Trophoblast cell (in vitro differentiated cells and primary cell): ENCODE results near the gene ATAT1.
A peak's percentile ranks its signal among the peaks of the same experiment; 100 is the strongest.

Source experiments
- DNase-seq, 2 donors: peaks; one replicate each; pipeline ENCODE4 v3.0.0-alpha.2; 2016
- H2AFZ ChIP-seq: 2 replicates; pipeline ENCODE4 v1.6.1; 2013; ENCODE audit warnings: low read length, moderate library complexity, mild to moderate bottlenecking; ENCODE audit not compliant: insufficient read depth, poor library complexity
- H2AK5ac ChIP-seq: 2 replicates; pipeline ENCODE4 v1.6.1; 2013; ENCODE audit warnings: mild to moderate bottlenecking, low read length
- H2BK120ac ChIP-seq: 2 replicates; pipeline ENCODE4 v1.6.1; 2013; ENCODE audit warnings: low read length, mild to moderate bottlenecking, moderate library complexity; ENCODE audit not compliant: insufficient read depth, poor library complexity
- H2BK12ac ChIP-seq: 2 replicates; pipeline ENCODE4 v1.6.1; 2013; ENCODE audit warnings: mild to moderate bottlenecking, low read length, moderate library complexity
- H2BK5ac ChIP-seq: 2 replicates; pipeline ENCODE4 v1.6.1; 2013; ENCODE audit warnings: low read length, low read depth, moderate library complexity, mild to moderate bottlenecking; ENCODE audit not compliant: poor library complexity
- H3K14ac ChIP-seq: 2 replicates; pipeline ENCODE4 v1.6.1; 2013; ENCODE audit warnings: mild to moderate bottlenecking, low read length
- H3K18ac ChIP-seq: 2 replicates; pipeline ENCODE4 v1.6.1; 2013; ENCODE audit warnings: mild to moderate bottlenecking, low read length
- H3K23ac ChIP-seq: 2 replicates; pipeline ENCODE4 v1.6.1; 2013; ENCODE audit warnings: low read length
- H3K27ac ChIP-seq: 2 replicates; pipeline ENCODE4 v1.5.1; 2013; ENCODE audit warnings: low read depth, mild to moderate bottlenecking, inconsistent platforms, low read length, moderate library complexity
- H3K27me3 ChIP-seq: 2 replicates; pipeline ENCODE4 v1.6.1; 2013; ENCODE audit warnings: inconsistent platforms, mild to moderate bottlenecking, low read length, moderate library complexity; ENCODE audit not compliant: insufficient read depth
- H3K36me3 ChIP-seq, 2 experiments: 1 replicate in 1 of 2; 2 replicates in 1 of 2; pipeline ENCODE4 v1.6.1; 2013; ENCODE audit warnings: low read length in 2 of 2, mild to moderate bottlenecking in 2 of 2, moderate library complexity in 1 of 2; ENCODE audit not compliant: insufficient read depth in 2 of 2, control insufficient read depth in 1 of 2
- H3K4ac ChIP-seq: 2 replicates; pipeline ENCODE4 v1.6.1; 2013; ENCODE audit warnings: low read depth, mild to moderate bottlenecking, low read length, moderate library complexity
- H3K4me1 ChIP-seq, 2 experiments: 1 replicate in 1 of 2; 2 replicates in 1 of 2; pipeline ENCODE4 v1.6.1; 2013; ENCODE audit warnings: low read length in 2 of 2, mild to moderate bottlenecking in 2 of 2, moderate library complexity in 1 of 2; ENCODE audit not compliant: insufficient read depth in 2 of 2, control insufficient read depth in 1 of 2
- H3K4me2 ChIP-seq: 2 replicates; pipeline ENCODE4 v1.6.1; 2013; ENCODE audit warnings: inconsistent platforms, mild to moderate bottlenecking, low read length, moderate library complexity
- H3K4me3 ChIP-seq: 2 replicates; pipeline ENCODE4 v1.5.1; 2013; ENCODE audit warnings: mild to moderate bottlenecking, low read depth, low read length, inconsistent platforms
- H3K79me1 ChIP-seq: one replicate; pipeline ENCODE4 v1.6.1; 2013; ENCODE audit warnings: low read length
- H3K79me2 ChIP-seq: 2 replicates; pipeline ENCODE4 v1.6.1; 2013; ENCODE audit warnings: low read length, mild to moderate bottlenecking; ENCODE audit not compliant: control insufficient read depth, insufficient read depth, poor library complexity
- H3K9ac ChIP-seq: 2 replicates; pipeline ENCODE4 v1.6.1; 2013; ENCODE audit warnings: mild to moderate bottlenecking, low read length
- H3K9me3 ChIP-seq: 2 replicates; pipeline ENCODE4 v1.6.1; 2013; ENCODE audit warnings: low read depth, mild to moderate bottlenecking, control low read depth, inconsistent platforms, low read length; ENCODE audit not compliant: insufficient read depth
- H4K12ac ChIP-seq: 2 replicates; pipeline ENCODE4 v1.6.1; 2013; ENCODE audit warnings: low read depth, mild to moderate bottlenecking, low read length, moderate library complexity
- H4K8ac ChIP-seq: 2 replicates; pipeline ENCODE4 v1.6.1; 2013; ENCODE audit warnings: low read depth, mild to moderate bottlenecking, low read length, moderate library complexity
- H4K91ac ChIP-seq: one replicate; pipeline ENCODE4 v1.6.1; 2013; ENCODE audit warnings: low read depth, mild to moderate bottlenecking, low read length, moderate library complexity
- WGBS: extraction: QIAGEN DNeasy Blood & Tissue Kit; methylation state at CpG from one replicate; pipeline ENCODE4 v1.1.7; 2013; ENCODE audit warnings: missing lambda C conversion rate; ENCODE audit not compliant: insufficient read length, insufficient coverage; ENCODE audit errors: extremely low coverage; 5-methylcytosine and 5-hydroxymethylcytosine counted together

The ATAT1 gene

DNA sequence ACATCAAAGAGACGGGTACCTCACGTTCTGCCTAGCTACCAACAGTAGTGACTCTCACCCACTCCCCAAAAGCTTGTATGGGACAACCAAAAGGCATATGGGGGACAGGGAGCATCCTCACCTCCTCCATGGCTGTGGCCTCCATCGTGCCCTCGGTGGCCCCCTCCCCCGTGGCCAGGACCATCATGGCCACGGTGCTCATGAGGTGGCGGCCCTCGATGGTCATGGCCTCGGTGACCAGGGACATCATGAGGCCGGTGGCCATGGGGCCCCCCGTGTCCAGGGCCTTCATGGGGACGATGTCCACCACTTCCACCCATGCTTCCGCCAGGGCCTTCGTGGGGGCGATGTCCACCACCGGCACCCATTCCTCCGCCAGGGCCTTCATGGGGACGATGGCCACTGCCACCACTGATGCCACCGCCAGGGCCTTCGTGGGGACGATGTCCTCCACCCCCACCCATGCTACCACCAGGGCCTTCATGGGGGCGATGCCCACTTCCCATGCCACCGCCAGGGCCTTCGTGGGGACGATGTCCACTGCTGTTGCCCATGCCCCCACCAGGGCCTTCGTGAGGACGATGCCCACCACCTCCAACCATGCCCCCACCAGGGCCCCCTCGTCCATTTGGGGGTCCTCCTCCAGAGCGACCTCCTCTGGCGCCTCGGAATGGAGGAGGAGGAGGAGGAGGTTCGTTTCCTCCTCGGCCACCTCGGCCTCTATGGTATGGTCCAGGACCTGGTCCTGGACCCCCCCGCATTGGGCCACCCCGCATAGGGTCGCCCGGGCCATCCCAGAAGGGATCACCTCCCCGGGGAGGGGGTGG, 24.6 kb upstream of the ATAT1 start:
- Histone ChIP-seq H3K27me3 (no peaks in the 10 kb centered on the region), H3K79me1 (no peaks in the 10 kb centered on the region), H3K23ac (no peak overlapping the region)

DNA sequence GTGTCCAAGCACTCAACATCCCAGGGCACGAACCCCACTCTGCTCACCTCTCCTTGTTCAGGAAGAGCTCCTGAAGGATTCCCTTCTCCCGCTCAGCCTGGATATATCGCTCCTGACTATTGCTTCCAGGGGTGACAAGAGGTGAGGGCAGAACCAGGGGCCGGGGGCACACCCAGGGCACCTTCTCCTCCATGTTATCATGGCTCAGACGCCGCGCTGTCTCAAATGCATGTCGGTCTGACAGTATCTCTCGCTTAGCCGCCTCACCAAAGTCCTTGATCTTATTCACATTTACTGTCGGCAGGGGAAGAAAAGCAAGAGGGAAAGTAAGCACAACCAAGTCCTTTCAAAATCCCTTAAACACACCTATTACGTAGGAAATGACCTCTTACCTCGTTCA, 22.7 kb upstream of the ATAT1 start:
- Histone ChIP-seq H3K79me2 (no peaks in the 10 kb centered on the region), H3K4me1 (no peaks in the 10 kb centered on the region), H3K9ac (no peak overlapping the region), H3K36me3 (peaks cover 70 to 76% of the 10 kb centered on the region in 2 experiments), H3K4ac (no peak overlapping the region), H4K91ac (no peak overlapping the region), H3K4me3 (no peak overlapping the region), H3K27me3 (no peaks in the 10 kb centered on the region), H3K79me1 (no peaks in the 10 kb centered on the region), H3K14ac (no peak overlapping the region), H3K18ac (no peak overlapping the region), H3K9me3 (no peaks in the 10 kb centered on the region), H2AK5ac (no peak overlapping the region), H2AFZ (no peak overlapping the region), H3K4me2 (no peak overlapping the region), H3K27ac (no peak overlapping the region), H4K12ac (no peak overlapping the region), H2BK5ac (no peak overlapping the region), H2BK12ac (no peak overlapping the region), H3K23ac (no peak overlapping the region), H4K8ac (no peak overlapping the region), H2BK120ac (no peak overlapping the region)
- no CpG with 5 or more reads among the region's 13 CpGs for WGBS
- no peak for DNase-seq

More for the DNA sequence above, 24.6 kb upstream of the ATAT1 start:
- Histone ChIP-seq H4K12ac (no peak overlapping the region), H3K18ac (no peak overlapping the region), H3K4me2 (no peak overlapping the region), H4K8ac (no peak overlapping the region), H3K36me3 (peaks cover 61 to 62% of the 10 kb centered on the region in 2 experiments), H3K79me2 (no peaks in the 10 kb centered on the region), H2BK5ac (no peak overlapping the region), H2AK5ac (no peak overlapping the region), H3K4ac (no peak overlapping the region), H3K4me1 (no peaks in the 10 kb centered on the region), H3K9me3 (no peaks in the 10 kb centered on the region), H3K27ac (no peak overlapping the region), H3K4me3 (peak overlapping the region; percentile 16), H3K9ac (peak overlapping the region; percentile 59), H2BK120ac (no peak overlapping the region), H2AFZ (no peak overlapping the region), H3K14ac (no peak overlapping the region), H4K91ac (no peak overlapping the region), H2BK12ac (no peak overlapping the region)
- no peak for DNase-seq
- WGBS, result no CpG with 5 or more reads among the region's 39 CpGs

DNA sequence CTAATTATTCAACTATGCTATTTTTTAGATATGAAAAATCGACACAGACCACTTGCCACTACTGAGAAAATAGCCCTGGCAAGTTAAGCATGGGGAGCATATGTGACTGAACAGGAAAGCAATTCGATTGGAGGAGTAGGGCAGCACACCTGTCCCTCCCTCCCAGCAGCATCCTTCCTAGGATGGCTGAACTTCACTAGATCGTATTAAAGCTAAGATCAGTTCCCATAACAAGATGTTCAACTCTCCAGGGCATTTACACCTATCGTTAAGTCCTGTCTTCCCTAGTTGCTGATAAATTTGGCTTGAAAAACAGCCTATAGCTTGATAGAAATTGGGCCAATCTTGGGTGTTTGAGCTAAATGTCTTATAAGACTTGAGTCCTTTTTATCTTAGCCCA, 16.6 kb upstream of the ATAT1 start:
- no peaks in the 10 kb centered on the region for H3K79me2 ChIP-seq
- H4K8ac ChIP-seq, result no peak overlapping the region
- H2AK5ac ChIP-seq, result no peak overlapping the region
- no peak overlapping the region for H3K4ac ChIP-seq
- no peak overlapping the region for H3K23ac ChIP-seq
- H2BK5ac ChIP-seq, result no peak overlapping the region
- H3K4me2 ChIP-seq, result no peak overlapping the region
- no peak overlapping the region for H2BK120ac ChIP-seq
- no peak overlapping the region for H2BK12ac ChIP-seq
- no peak for DNase-seq
- H3K4me3 ChIP-seq, result no peak overlapping the region
- no peak overlapping the region for H3K9ac ChIP-seq
- H3K14ac ChIP-seq, result no peak overlapping the region
- no peak overlapping the region for H4K12ac ChIP-seq
- no peak overlapping the region for H2AFZ ChIP-seq
- H3K27me3 ChIP-seq, result no peaks in the 10 kb centered on the region
- H3K27ac ChIP-seq, result no peak overlapping the region
- no peaks in the 10 kb centered on the region for H3K79me1 ChIP-seq
- H3K4me1 ChIP-seq, result peaks cover 0 to 3% of the 10 kb centered on the region in 2 experiments
- no peak overlapping the region for H3K18ac ChIP-seq
- no peak overlapping the region for H4K91ac ChIP-seq
- no CpG with 5 or more reads among the region's 4 CpGs for WGBS
- peaks cover 29 to 45% of the 10 kb centered on the region in 2 experiments for H3K36me3 ChIP-seq
- H3K9me3 ChIP-seq, result no peaks in the 10 kb centered on the region

DNA sequence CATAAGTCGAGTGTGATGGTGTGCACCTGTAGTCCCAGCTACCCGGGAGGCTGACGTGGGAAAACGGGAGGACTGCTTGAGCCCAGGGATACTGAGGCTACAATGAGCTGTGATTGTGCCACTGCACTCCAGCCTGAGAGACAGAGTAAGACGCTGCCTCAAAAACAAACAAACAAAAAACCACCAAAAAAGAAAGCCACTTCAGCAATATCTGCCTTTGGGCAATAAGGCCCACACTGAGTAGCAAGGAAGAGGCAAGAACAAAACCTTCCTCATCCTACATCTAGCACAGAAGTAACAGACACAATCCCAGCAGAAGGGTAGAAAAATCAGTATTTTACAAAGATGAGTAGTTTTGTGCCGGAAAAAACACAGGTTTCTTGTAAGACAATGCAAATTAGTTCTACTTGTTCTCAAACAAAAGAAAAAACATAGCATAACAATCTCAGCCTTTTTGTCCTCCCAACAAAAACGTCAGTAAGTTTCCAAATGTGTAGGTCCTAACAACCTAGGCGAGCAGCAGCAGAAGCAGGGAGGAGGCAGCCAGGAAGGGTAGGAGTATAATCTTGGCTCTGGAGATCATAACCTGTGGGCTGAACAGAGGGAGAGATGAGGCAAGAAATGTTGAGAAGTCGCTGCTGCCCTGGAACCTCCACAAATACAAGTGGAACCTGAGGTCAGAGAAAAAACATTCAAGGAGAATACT, 15.4 kb upstream of the ATAT1 start:
- no peaks in the 10 kb centered on the region for H3K27me3 ChIP-seq
- H3K79me1 ChIP-seq, result peaks cover 7% of the 10 kb centered on the region
- no peak overlapping the region for H2BK5ac ChIP-seq
- H3K4ac ChIP-seq, result no peak overlapping the region
- no peak overlapping the region for H3K9ac ChIP-seq
- no peak for DNase-seq
- H3K27ac ChIP-seq, result no peak overlapping the region
- H4K12ac ChIP-seq, result no peak overlapping the region
- WGBS, result no CpG with 5 or more reads among the region's 9 CpGs
- peaks cover 0 to 3% of the 10 kb centered on the region in 2 experiments for H3K4me1 ChIP-seq
- H3K23ac ChIP-seq, result no peak overlapping the region
- H3K4me3 ChIP-seq, result no peak overlapping the region
- no peak overlapping the region for H2AK5ac ChIP-seq
- no peak overlapping the region for H2AFZ ChIP-seq
- peaks cover 19 to 40% of the 10 kb centered on the region in 2 experiments for H3K36me3 ChIP-seq
- no peak overlapping the region for H2BK120ac ChIP-seq
- H4K91ac ChIP-seq, result no peak overlapping the region
- no peak overlapping the region for H3K14ac ChIP-seq
- H2BK12ac ChIP-seq, result no peak overlapping the region
- no peaks in the 10 kb centered on the region for H3K9me3 ChIP-seq
- H3K4me2 ChIP-seq, result no peak overlapping the region
- peaks cover 5% of the 10 kb centered on the region for H3K79me2 ChIP-seq
- no peak overlapping the region for H4K8ac ChIP-seq
- no peak overlapping the region for H3K18ac ChIP-seq
